Femur (tissue), 1 donor: ENCODE data around the gene CD19.

Experiments
- DNase-seq: peaks from one replicate; pipeline ENCODE4 v3.0.0-alpha.2; 2017

Gene CD19

GRCh38 chr16:28983644-28984043 is 51.9 kb downstream of the CD19 start:
- DNase-seq, result no peak

- DNase-seq, result no peak
Observed at GRCh38 chr16:28984091-28984490, 52.3 kb downstream of the CD19 start.

DNA sequence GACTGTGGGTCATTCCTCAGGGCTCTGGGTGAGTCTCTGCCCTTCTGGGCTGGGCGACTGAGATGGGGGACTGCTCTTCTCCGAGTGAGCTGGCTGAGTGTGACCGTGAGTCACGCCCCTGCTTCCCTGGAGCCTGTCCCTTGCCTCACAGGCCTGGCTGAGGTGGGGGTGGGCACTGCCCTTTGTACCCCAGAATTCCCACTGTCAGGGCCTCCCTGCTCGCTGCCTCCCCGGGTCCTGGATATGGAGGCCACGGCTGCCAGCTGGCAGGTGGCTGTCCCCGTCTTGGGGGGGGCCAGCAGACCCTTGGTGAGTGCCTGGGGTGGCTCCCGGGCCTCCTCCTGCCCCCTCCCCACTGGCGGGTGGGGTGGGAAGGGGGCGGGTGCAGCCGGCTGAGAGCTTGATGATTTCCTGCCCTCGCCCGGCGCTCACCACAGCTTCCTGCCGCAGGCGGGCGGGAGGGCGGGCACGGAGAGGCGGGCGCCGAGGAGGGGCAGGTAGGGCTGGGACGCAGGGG is 52.9 kb downstream of the CD19 start, which contains the start of gene LAT:
LAT (plus strand) TSS at position 434 of the 517 bp plus-strand sequence. CDS start 366 bp downstream, outside the sequence.
- DNase-seq, result no peak

DNA sequence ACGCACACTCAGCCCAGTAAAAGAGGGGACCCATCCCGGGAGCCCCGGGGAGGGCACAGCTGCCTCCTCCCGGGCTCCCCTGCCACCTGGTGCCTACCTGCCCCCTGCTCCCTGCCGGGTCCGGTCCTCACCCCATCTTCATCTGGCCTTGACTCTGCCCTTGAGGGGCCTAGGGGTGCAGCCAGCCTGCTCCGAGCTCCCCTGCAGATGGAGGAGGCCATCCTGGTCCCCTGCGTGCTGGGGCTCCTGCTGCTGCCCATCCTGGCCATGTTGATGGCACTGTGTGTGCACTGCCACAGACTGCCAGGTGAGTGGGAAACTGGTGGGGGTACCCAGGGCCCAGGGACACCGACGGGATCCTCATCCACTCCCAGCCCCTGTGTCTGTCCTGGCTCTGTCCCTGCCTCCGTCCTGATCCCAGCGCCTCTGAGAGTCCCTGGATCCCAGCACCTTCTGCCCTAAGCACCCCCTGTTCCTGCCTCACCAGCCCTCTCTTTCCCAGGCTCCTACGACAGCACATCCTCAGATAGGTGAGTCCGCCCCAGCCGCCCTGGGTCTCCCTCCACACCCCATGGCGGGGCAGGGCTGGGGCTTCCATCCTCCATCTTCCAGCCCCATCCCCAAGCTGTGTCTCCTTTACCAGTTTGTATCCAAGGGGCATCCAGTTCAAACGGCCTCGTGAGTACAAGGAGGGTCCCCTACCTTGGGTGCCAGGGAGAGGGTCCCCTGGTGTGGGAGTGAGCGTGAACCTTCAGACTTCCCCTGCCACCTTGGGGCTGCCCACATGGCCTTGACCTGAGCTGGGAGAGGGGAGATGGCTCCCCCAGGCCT is 53.7 kb downstream of the CD19 start:
- DNase-seq, result no peak

DNA sequence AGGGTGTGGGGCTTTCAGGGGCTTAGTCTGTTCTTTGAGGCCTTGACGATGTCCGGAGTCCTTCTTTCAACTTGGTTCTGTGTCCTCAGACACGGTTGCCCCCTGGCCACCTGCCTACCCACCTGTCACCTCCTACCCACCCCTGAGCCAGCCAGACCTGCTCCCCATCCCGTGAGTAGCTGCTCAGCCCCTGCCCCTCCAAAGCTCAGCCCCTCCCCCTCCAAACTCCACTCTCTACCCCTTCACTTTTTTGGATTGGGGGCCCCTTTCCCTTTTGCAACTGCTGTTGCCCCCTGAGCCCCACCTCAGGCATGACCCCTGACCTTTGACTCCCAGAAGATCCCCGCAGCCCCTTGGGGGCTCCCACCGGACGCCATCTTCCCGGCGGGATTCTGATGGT is 54.3 kb downstream of the CD19 start:
- no peak for DNase-seq

- no peak for DNase-seq
Observed at GRCh38 chr16:28986492-28986891, 54.7 kb downstream of the CD19 start.

DNA sequence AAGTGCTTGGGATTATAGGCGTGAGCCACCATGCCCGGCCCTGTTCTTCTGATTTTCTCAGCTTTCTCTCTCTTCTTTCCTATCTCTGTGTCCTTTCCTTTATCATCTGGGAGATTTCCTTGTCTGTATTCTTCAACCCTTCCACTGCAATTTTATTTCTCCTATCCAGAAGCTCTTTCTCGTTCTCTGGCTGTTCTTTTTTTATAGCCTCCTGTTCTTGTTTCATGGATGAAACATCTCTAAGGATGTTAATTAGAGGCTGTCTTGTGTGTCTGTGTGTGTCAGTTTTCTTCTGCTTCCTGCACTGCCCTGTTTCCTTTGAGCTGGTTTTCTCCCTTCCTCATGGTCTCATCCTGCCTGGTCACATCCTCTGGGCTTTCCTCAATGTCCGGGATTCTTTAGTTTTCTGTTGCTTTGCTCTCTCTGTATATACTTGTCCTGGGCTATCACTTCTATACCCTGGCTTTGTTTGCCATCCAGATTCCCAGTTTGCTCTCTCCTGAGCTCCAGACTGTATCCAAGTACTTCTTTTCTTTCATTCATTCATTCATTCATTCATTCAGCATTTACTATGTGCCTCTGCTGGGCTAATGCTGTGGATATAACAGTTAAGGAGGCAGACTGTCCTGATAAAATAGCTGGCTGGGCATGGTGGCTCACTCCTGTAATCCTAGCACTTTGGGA is 55.5 kb downstream of the CD19 start:
- DNase-seq, result no peak
